MM.1S (cell line): ENCODE data around the gene GNPAT.

Source experiments
- DNase-seq: peaks from one replicate; pipeline ENCODE4 v3.0.0-alpha.2; 2015
- H2AFZ ChIP-seq: fragments of 300-600 bp; sonication (generic); 2 replicates; pipeline ENCODE4 v1.6.0; 2016; ENCODE audit warnings: antibody characterized with exemption, low read length
- H3F3A ChIP-seq: fragments of 300-600 bp; sonication (generic); 2 replicates; pipeline ENCODE4 v1.6.1; 2016; ENCODE audit warnings: mild to moderate bottlenecking, antibody characterized with exemption, low read length, moderate library complexity, mixed read lengths; ENCODE audit not compliant: insufficient read depth
- H3K27ac ChIP-seq: fragments of 300-600 bp; sonication (generic); 2 replicates; pipeline ENCODE4 v1.5.1; 2016; ENCODE audit warnings: mild to moderate bottlenecking, low read length
- H3K27me3 ChIP-seq: fragments of 300-600 bp; sonication (generic); replicated peaks from 2 replicates; pipeline ENCODE4 v1.6.0; 2016; ENCODE audit warnings: low read length; ENCODE audit not compliant: insufficient read depth
- H3K36me3 ChIP-seq: fragments of 300-600 bp; sonication (generic); replicated peaks from 2 replicates; pipeline ENCODE4 v1.6.1; 2016; ENCODE audit warnings: mild to moderate bottlenecking, low read length, mixed read lengths; ENCODE audit not compliant: insufficient read depth
- H3K4me1 ChIP-seq: fragments of 300-600 bp; sonication (generic); 2 replicates; pipeline ENCODE4 v1.6.1; 2016; ENCODE audit warnings: low read length, mixed read lengths
- H3K4me2 ChIP-seq: fragments of 300-600 bp; sonication (generic); 2 replicates; pipeline ENCODE4 v1.6.0; 2016; ENCODE audit warnings: low read depth, low read length
- H3K4me3 ChIP-seq: fragments of 300-600 bp; sonication (generic); 2 replicates; pipeline ENCODE4 v1.5.1; 2016; ENCODE audit warnings: low read length, mixed read lengths
- H3K79me2 ChIP-seq: fragments of 300-600 bp; sonication (generic); 2 replicates; pipeline ENCODE4 v1.6.1; 2016; ENCODE audit warnings: mixed run types, low read length, mixed read lengths
- H3K9ac ChIP-seq: fragments of 300-600 bp; sonication (generic); 2 replicates; pipeline ENCODE4 v1.6.1; 2016; ENCODE audit warnings: low read length, mixed read lengths
- H3K9me2 ChIP-seq: fragments of 300-600 bp; sonication (generic); replicated peaks from 2 replicates; pipeline ENCODE4 v1.6.1; 2016; ENCODE audit warnings: mild to moderate bottlenecking, low read length, mixed read lengths; ENCODE audit not compliant: insufficient read depth
- H3K9me3 ChIP-seq: fragments of 300-600 bp; sonication (generic); replicated peaks from 2 replicates; pipeline ENCODE4 v1.6.1; 2016; ENCODE audit warnings: mild to moderate bottlenecking, low read length, mixed read lengths; ENCODE audit not compliant: insufficient read depth
- H4K20me1 ChIP-seq: fragments of 300-600 bp; sonication (generic); 2 replicates; pipeline ENCODE4 v1.6.1; 2016; ENCODE audit warnings: mild to moderate bottlenecking, low read length, moderate library complexity, mixed read lengths; ENCODE audit not compliant: insufficient read depth
- CTCF ChIP-seq: fragments of 300-600 bp; sonication (generic); IDR thresholded peaks from 2 replicates; pipeline ENCODE4 v1.5.1; 2016; ENCODE audit warnings: antibody characterized with exemption, low read length, mixed read lengths
- EZH2 ChIP-seq: fragments of 300-600 bp; sonication (generic); optimal IDR thresholded peaks from 2 replicates; pipeline ENCODE3; 2017; ENCODE audit warnings: low read depth, mild to moderate bottlenecking, antibody characterized with exemption, low read length, mixed read lengths
- EZH2phosphoT487 ChIP-seq: fragments of 300-600 bp; sonication (generic); IDR thresholded peaks from 2 replicates; pipeline ENCODE4 v1.6.1; 2018; ENCODE audit warnings: antibody characterized with exemption, low read length

GNPAT gene

GRCh38 chr1:231213831-231214573 is 27.0 kb upstream of the GNPAT start:
- no peak overlapping the region for H3K4me3 ChIP-seq
- H3K36me3 ChIP-seq = no peaks in the 10 kb centered on the region
- DNase-seq = no peak
- no peaks in the 10 kb centered on the region for H3K9me2 ChIP-seq
- no peaks in the 10 kb centered on the region for H3K27me3 ChIP-seq
- H3K4me1 ChIP-seq = peaks cover 3% of the 10 kb centered on the region; the same call in 1 of the 2 replicates
- no peak overlapping the region for H3K9ac ChIP-seq
- H3K27ac ChIP-seq = no peak overlapping the region
- no peaks in the 10 kb centered on the region for H3K79me2 ChIP-seq
- H2AFZ ChIP-seq = no peak overlapping the region
- no peaks in the 10 kb centered on the region for H4K20me1 ChIP-seq
- no peak for TF ChIP-seq EZH2phosphoT487
- no peak for TF ChIP-seq EZH2
- no peak for TF ChIP-seq CTCF
- peaks cover 4% of the 10 kb centered on the region; the same call in 1 of the 2 replicates for H3F3A ChIP-seq
- no peaks in the 10 kb centered on the region for H3K9me3 ChIP-seq
- H3K4me2 ChIP-seq = no peak overlapping the region

- H2AFZ ChIP-seq = no peak overlapping the region
- H3K4me1 ChIP-seq = peaks cover 3% of the 10 kb centered on the region; the same call in 1 of the 2 replicates
- H3K79me2 ChIP-seq = no peaks in the 10 kb centered on the region
- no peak overlapping the region for H3K27ac ChIP-seq
- no peaks in the 10 kb centered on the region for H4K20me1 ChIP-seq
- H3K4me3 ChIP-seq = no peak overlapping the region
- H3K36me3 ChIP-seq = no peaks in the 10 kb centered on the region
- H3K9ac ChIP-seq = no peak overlapping the region
- H3K9me3 ChIP-seq = no peaks in the 10 kb centered on the region
- H3K27me3 ChIP-seq = no peaks in the 10 kb centered on the region
- no peak for DNase-seq
- H3K4me2 ChIP-seq = no peak overlapping the region
- H3K9me2 ChIP-seq = no peaks in the 10 kb centered on the region
- H3F3A ChIP-seq = peaks cover 4% of the 10 kb centered on the region; the same call in 1 of the 2 replicates
- TF ChIP-seq CTCF (no peak), EZH2 (no peak), EZH2phosphoT487 (no peak)
Observed at GRCh38 chr1:231214918-231215680, 25.9 kb upstream of the GNPAT start.

GRCh38 chr1:231215681-231216385 is 25.2 kb upstream of the GNPAT start:
- no peak overlapping the region for H3K27ac ChIP-seq
- H3K36me3 ChIP-seq = no peaks in the 10 kb centered on the region
- H3K4me1 ChIP-seq = peaks cover 3% of the 10 kb centered on the region; the same call in 1 of the 2 replicates
- H3K9me2 ChIP-seq = no peaks in the 10 kb centered on the region
- no peak overlapping the region for H3K9ac ChIP-seq
- H4K20me1 ChIP-seq = no peaks in the 10 kb centered on the region
- no peaks in the 10 kb centered on the region for H3K79me2 ChIP-seq
- no peak overlapping the region for H3K4me3 ChIP-seq
- no peak for TF ChIP-seq CTCF
- TF ChIP-seq EZH2phosphoT487 = no peak
- no peak for TF ChIP-seq EZH2
- H2AFZ ChIP-seq = no peak overlapping the region
- peaks cover 4% of the 10 kb centered on the region; the same call in 1 of the 2 replicates for H3F3A ChIP-seq
- DNase-seq = no peak
- no peaks in the 10 kb centered on the region for H3K27me3 ChIP-seq
- no peak overlapping the region for H3K4me2 ChIP-seq
- H3K9me3 ChIP-seq = no peaks in the 10 kb centered on the region
